ENCODE results near the gene SPTLC2.

DNA sequence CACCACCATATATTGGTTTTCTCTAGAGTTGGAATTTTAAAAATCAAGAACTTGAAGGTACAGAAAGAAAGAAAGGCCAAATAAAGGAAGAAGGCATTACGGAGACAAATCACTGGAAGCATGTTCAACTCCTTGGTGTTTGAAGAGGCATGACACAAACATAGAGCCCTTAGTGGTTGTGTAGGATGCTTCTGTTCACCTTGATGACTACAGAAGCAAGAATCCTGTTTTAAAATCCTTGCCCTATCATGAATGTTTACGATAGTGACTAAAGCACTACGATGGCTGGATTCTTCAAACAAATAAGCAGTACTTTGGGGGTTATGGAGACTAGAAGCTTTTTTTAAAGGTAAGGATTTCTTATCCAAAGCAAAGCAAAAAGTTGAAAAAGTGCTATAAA, 107.6 kb downstream of the SPTLC2 start:
- TF ChIP-seq, protein P1, sequence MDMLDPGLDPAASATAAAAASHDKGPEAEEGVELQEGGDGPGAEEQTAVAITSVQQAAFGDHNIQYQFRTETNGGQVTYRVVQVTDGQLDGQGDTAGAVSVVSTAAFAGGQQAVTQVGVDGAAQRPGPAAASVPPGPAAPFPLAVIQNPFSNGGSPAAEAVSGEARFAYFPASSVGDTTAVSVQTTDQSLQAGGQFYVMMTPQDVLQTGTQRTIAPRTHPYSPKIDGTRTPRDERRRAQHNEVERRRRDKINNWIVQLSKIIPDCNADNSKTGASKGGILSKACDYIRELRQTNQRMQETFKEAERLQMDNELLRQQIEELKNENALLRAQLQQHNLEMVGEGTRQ (IDR thresholded peaks at IDR 0.05; ENCODE audit: low read length): no peak
- TF ChIP-seq SIN3A (conservative IDR thresholded peaks at IDR 0.05 in 1 of 2, IDR thresholded peaks at IDR 0.05 in 1 of 2; ENCODE audit: low read depth in 1 of 2, low read length in 2 of 2) (no peak), ZNF274 (IDR thresholded peaks at IDR 0.05; ENCODE audit: borderline replicate concordance, extremely low read depth, low read length) (no peak)
